NT2/D1 (cell line): Measurements from ENCODE around the gene CREG1.

Source experiments
- SUZ12 ChIP-seq: IDR thresholded peaks from 2 replicates; pipeline ENCODE4 v1.6.1; 2011; ENCODE audit not compliant: insufficient read length, insufficient read depth; ENCODE audit errors: extremely low read depth
- YY1 ChIP-seq: IDR thresholded peaks from 2 replicates; pipeline ENCODE4 v1.6.1; 2011; ENCODE audit not compliant: insufficient read length, insufficient read depth
- ZNF274 ChIP-seq: IDR thresholded peaks from 2 replicates; pipeline ENCODE4 v1.6.1; 2011; ENCODE audit warnings: mild to moderate bottlenecking, low read depth, low read length

DNA sequence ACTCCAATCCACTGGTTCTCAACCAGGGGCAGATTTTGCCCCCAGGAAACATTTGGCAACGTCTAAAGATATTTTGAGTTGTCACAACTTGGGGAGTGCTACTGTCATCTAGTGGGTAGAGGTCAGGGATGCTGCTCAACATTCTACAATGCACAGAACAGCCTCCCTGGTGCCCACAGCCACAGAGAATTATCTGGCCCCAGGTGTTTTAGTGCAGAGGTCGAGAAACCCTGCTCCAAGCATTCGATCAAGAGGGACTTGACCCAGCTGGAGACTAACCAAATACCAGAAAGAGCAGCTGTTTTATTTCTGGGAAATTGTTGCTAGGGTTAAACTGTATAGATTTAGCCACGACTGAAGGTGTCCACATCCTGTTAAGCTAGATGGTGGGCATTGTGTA, 54.5 kb downstream of the CREG1 start:
- TF ChIP-seq YY1 (no peak), ZNF274 (no peak), SUZ12 (no peak)
